ENCODE data around the gene METTL25B.

METTL25B gene

DNA sequence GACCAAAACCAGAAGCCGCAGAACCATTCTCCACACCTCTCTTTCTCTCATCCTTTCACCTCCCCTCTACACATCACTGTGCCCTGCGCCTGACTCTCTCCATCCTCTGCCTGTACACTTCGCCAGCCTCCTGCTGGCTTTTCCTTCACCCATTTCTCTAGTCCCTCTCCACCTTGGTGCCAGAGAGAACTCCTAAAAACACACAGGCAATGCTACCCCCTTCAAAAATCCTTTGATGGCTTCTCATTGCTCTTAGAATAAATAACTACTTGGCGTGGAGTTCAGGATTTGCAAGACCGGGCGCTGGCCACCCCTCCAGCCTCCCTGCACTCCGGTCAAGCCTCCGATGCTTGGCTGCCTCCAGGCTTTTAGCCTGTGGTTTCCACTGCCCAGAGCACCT, 31.5 kb upstream of the METTL25B start:
- Histone ChIP-seq H3K27me3 (replicated peaks; ENCODE audit: control insufficient read depth, insufficient read depth, low read length) (peaks cover 1% of the 10 kb centered on the region), H3K36me3 (ENCODE audit: control insufficient read depth, insufficient read depth, low read length) (no peaks in the 10 kb centered on the region), H3K4me3 (replicated peaks; ENCODE audit: low read depth, low read length) (no peak overlapping the region)
- no peak for DNase-seq (ENCODE audit: extremely low read depth, insufficient read length)
- TF ChIP-seq CTCF (IDR thresholded peaks at IDR 0.05; ENCODE audit: insufficient read depth, low read length, poor library complexity, severe bottlenecking): no peak

DNA sequence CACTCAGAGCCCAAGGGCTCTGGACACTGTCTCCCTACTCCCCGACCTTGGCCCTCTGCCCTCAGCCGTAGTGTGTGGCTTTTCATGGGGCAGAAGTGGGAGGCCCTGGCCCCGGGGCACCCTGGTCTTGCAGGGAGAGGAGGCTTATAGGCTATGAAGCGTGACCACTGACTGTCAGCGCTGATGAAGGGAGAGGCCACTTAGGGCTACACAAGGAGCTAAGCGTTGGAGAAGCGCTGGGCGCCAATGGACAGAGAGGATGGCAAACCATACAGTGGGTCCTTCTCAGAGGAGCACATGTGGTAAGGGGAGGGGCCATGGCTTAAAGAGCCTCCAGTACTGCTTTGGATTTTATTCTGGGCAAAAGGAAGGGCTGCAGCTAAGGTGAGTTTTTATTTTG, 30.8 kb upstream of the METTL25B start:
- no peak for TF ChIP-seq CTCF (IDR thresholded peaks at IDR 0.05; ENCODE audit: insufficient read depth, low read length, poor library complexity, severe bottlenecking)
- Histone ChIP-seq H3K36me3 (ENCODE audit: control insufficient read depth, insufficient read depth, low read length) (no peaks in the 10 kb centered on the region), H3K4me3 (replicated peaks; ENCODE audit: low read depth, low read length) (no peak overlapping the region), H3K27me3 (replicated peaks; ENCODE audit: control insufficient read depth, insufficient read depth, low read length) (peaks cover 1% of the 10 kb centered on the region)
- DNase-seq (ENCODE audit: extremely low read depth, insufficient read length): no peak

DNA sequence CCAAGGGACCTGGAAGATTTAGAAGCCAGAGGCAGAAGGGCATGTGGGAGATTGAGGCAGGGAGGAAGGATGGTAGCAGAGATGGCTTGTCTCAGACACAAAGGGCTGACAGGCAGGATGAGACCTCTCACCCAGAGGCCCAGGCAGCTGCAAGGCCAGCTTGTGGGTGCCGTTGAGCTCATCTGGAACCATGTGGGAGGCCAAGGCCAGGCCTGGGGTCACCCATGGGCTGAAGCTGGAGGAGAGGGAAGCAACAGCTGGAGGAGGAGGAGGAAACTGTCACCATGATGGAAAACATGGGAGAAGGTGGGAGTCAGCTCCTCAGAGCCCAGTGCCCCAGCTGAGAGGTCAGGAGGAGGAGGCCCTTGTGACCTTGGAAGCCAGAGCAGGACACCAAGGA, 29.3 kb upstream of the METTL25B start:
- Histone ChIP-seq H3K27me3 (replicated peaks; ENCODE audit: control insufficient read depth, insufficient read depth, low read length) (no peaks in the 10 kb centered on the region; the same call in 1 of the 2 replicates), H3K36me3 (ENCODE audit: control insufficient read depth, insufficient read depth, low read length) (no peaks in the 10 kb centered on the region), H3K4me3 (replicated peaks; ENCODE audit: low read depth, low read length) (no peak overlapping the region)
- no peak for DNase-seq (ENCODE audit: extremely low read depth, insufficient read length)
- no peak for TF ChIP-seq CTCF (IDR thresholded peaks at IDR 0.05; ENCODE audit: insufficient read depth, low read length, poor library complexity, severe bottlenecking)

GRCh38 chr1:156700736-156701531, 27.3 kb upstream of the METTL25B start:
- H3K27me3 ChIP-seq (replicated peaks; ENCODE audit: control insufficient read depth, insufficient read depth, low read length): no peaks in the 10 kb centered on the region; the same call in 1 of the 2 replicates

GRCh38 chr1:156703336-156703735, 24.9 kb upstream of the METTL25B start:
- no peaks in the 10 kb centered on the region for H3K36me3 ChIP-seq (ENCODE audit: control insufficient read depth, insufficient read depth, low read length)
- H3K4me3 ChIP-seq (replicated peaks; ENCODE audit: low read depth, low read length): no peak overlapping the region
- H3K27me3 ChIP-seq (replicated peaks; ENCODE audit: control insufficient read depth, insufficient read depth, low read length): no peaks in the 10 kb centered on the region; the same call in 1 of the 2 replicates
- TF ChIP-seq CTCF (IDR thresholded peaks at IDR 0.05; ENCODE audit: insufficient read depth, low read length, poor library complexity, severe bottlenecking): no peak
- DNase-seq (ENCODE audit: extremely low read depth, insufficient read length): no peak

More at GRCh38 chr1:156700736-156701531, 27.3 kb upstream of the METTL25B start:
- Histone ChIP-seq H3K4me3 (replicated peaks; ENCODE audit: low read depth, low read length) (no peak overlapping the region), H3K36me3 (ENCODE audit: control insufficient read depth, insufficient read depth, low read length) (no peaks in the 10 kb centered on the region)
- TF ChIP-seq CTCF (IDR thresholded peaks at IDR 0.05; ENCODE audit: insufficient read depth, low read length, poor library complexity, severe bottlenecking): no peak
- no peak for DNase-seq (ENCODE audit: extremely low read depth, insufficient read length)

Measured in GM06990 (cell line).